SK-N-SH treated with all-trans-retinoic acid at 6 μM for 48 hours (cell line): ENCODE measurements around the gene CAPN11.

Source experiments
- ATAC-seq: fragments of 200-7000 bp; cut with Tn5 transposase; 3 replicates; pipeline ENCODE4 v1.9.1; 2020; ENCODE audit warnings: mild to moderate bottlenecking, moderate library complexity
- ARNTL ChIP-seq: fragments of 450-650 bp; formaldehyde crosslinking; IDR thresholded peaks from 2 replicates; pipeline ENCODE4 v1.5.0; 2020; ENCODE audit warnings: low read depth, mild to moderate bottlenecking, moderate library complexity, borderline replicate concordance
- CSDC2 ChIP-seq: fragments of 250-450 bp; sonication (Bioruptor Pico); IDR thresholded peaks from 2 replicates; pipeline ENCODE4 v1.5.0; 2020; ENCODE audit warnings: mild to moderate bottlenecking, moderate library complexity
- CSRNP3 ChIP-seq: fragments of 250-450 bp; sonication (Bioruptor Pico); IDR thresholded peaks from 2 replicates; pipeline ENCODE4 v1.5.1; 2021; ENCODE audit warnings: mild to moderate bottlenecking, moderate library complexity
- ESRRG ChIP-seq: fragments of 250-450 bp; sonication (Bioruptor Pico); IDR thresholded peaks from 2 replicates; pipeline ENCODE4 v1.6.1; 2021; ENCODE audit warnings: mild to moderate bottlenecking
- OSR1 ChIP-seq: fragments of 250-450 bp; sonication (Bioruptor Pico); IDR thresholded peaks from 2 replicates; pipeline ENCODE4 v1.8.0; 2022; ENCODE audit warnings: moderate library complexity, mild to moderate bottlenecking, inconsistent platforms
- PATZ1 ChIP-seq: fragments of 250-450 bp; sonication (Bioruptor Pico); IDR thresholded peaks from 2 replicates; pipeline ENCODE4 v1.8.0; 2020; ENCODE audit warnings: mild to moderate bottlenecking, moderate library complexity, borderline replicate concordance
- PPARA ChIP-seq: fragments of 250-450 bp; sonication (Bioruptor Pico); IDR thresholded peaks from 2 replicates; pipeline ENCODE4 v1.5.0; 2020; ENCODE audit warnings: mild to moderate bottlenecking, borderline replicate concordance
- RARB ChIP-seq: fragments of 250-450 bp; sonication (Bioruptor Pico); IDR thresholded peaks from 2 replicates; pipeline ENCODE4 v1.8.0; 2021; ENCODE audit warnings: mild to moderate bottlenecking, moderate library complexity
- SNAI2 ChIP-seq: fragments of 250-450 bp; sonication (Bioruptor Pico); IDR thresholded peaks from 2 replicates; pipeline ENCODE4 v1.5.0; 2020; ENCODE audit warnings: mild to moderate bottlenecking, moderate library complexity
- TCF4 ChIP-seq: fragments of 250-450 bp; sonication (Bioruptor Pico); IDR thresholded peaks from 2 replicates; pipeline ENCODE4 v1.8.0; 2021; ENCODE audit warnings: mild to moderate bottlenecking, moderate library complexity, borderline replicate concordance
- TOX ChIP-seq: fragments of 250-450 bp; sonication (Bioruptor Pico); IDR thresholded peaks from 2 replicates; pipeline ENCODE4 v1.8.0; 2021; ENCODE audit warnings: mild to moderate bottlenecking, moderate library complexity, borderline replicate concordance
- ZFP3 ChIP-seq: fragments of 250-450 bp; sonication (Bioruptor Pico); IDR thresholded peaks from 2 replicates; pipeline ENCODE4 v1.5.0; 2020; ENCODE audit warnings: mild to moderate bottlenecking, moderate library complexity
- ZFP30 ChIP-seq: fragments of 450-650 bp; formaldehyde crosslinking; IDR thresholded peaks from 2 replicates; pipeline ENCODE4 v1.5.0; 2022; ENCODE audit warnings: mild to moderate bottlenecking, moderate library complexity
- ZNF70 ChIP-seq: fragments of 450-650 bp; formaldehyde crosslinking; IDR thresholded peaks from 2 replicates; pipeline ENCODE4 v1.5.0; 2020; ENCODE audit warnings: mild to moderate bottlenecking, moderate library complexity
- ZNF8 ChIP-seq: fragments of 450-650 bp; formaldehyde crosslinking; IDR thresholded peaks from 2 replicates; pipeline ENCODE4 v1.5.0; 2020; ENCODE audit warnings: mild to moderate bottlenecking, moderate library complexity
- TF ChIP-seq, protein P1 (sequence below): fragments of 250-450 bp; sonication (Bioruptor Pico); IDR thresholded peaks from 2 replicates; pipeline ENCODE4 v1.5.0; 2020; ENCODE audit warnings: mild to moderate bottlenecking, moderate library complexity
- TF ChIP-seq, protein P2 (sequence below): fragments of 250-450 bp; sonication (Bioruptor Pico); IDR thresholded peaks from 2 replicates; pipeline ENCODE4 v1.8.0; 2021; ENCODE audit warnings: low read depth, mild to moderate bottlenecking, moderate library complexity, borderline replicate concordance

CAPN11 gene

GRCh38 chr6:44133981-44134711, 24.5 kb upstream of the CAPN11 start:
- ATAC-seq, result no peak
- TF ChIP-seq, protein P1, sequence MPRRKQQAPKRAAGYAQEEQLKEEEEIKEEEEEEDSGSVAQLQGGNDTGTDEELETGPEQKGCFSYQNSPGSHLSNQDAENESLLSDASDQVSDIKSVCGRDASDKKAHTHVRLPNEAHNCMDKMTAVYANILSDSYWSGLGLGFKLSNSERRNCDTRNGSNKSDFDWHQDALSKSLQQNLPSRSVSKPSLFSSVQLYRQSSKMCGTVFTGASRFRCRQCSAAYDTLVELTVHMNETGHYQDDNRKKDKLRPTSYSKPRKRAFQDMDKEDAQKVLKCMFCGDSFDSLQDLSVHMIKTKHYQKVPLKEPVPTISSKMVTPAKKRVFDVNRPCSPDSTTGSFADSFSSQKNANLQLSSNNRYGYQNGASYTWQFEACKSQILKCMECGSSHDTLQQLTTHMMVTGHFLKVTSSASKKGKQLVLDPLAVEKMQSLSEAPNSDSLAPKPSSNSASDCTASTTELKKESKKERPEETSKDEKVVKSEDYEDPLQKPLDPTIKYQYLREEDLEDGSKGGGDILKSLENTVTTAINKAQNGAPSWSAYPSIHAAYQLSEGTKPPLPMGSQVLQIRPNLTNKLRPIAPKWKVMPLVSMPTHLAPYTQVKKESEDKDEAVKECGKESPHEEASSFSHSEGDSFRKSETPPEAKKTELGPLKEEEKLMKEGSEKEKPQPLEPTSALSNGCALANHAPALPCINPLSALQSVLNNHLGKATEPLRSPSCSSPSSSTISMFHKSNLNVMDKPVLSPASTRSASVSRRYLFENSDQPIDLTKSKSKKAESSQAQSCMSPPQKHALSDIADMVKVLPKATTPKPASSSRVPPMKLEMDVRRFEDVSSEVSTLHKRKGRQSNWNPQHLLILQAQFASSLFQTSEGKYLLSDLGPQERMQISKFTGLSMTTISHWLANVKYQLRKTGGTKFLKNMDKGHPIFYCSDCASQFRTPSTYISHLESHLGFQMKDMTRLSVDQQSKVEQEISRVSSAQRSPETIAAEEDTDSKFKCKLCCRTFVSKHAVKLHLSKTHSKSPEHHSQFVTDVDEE (CRISPR knock-in tag), result no peak
- no peak for TF ChIP-seq ZFP30 (CRISPR knock-in tag)
- TF ChIP-seq TCF4 (CRISPR knock-in tag), result no peak
- TF ChIP-seq ZNF70, result no peak
- TF ChIP-seq PPARA (CRISPR knock-in tag), result no peak
- no peak for TF ChIP-seq ZNF8 (CRISPR knock-in tag)
- TF ChIP-seq ARNTL (CRISPR knock-in tag), result no peak

DNA sequence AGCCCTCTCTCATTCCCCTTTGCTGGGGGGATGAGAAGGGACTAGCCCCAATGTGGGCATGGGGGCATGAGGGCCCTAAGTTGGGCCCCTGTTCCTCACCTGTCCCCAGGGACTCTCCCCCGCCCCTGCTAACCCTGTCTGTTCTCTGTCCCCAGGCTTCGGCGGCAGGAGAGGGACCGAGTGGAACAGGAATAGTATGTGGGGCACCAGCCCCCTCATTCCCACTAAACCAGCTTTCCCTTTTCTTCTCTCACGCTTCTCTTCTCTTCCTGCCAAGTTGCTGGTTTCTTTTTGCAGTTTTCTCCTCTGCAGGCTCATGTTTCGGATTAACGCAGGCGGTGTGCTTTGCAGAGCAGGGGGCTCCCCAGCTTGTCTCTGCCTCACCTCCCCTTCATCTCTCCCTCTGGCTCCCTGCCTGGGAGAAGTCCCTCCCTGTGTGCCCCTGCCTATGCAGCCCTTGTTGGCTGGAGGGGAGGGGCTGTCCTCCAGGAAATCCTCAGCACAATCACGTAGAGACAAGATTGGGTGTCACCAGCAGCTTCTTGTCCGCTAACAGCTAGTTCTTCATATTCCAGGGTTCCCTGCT, 23.4 kb upstream of the CAPN11 start:
- TF ChIP-seq, protein P2, sequence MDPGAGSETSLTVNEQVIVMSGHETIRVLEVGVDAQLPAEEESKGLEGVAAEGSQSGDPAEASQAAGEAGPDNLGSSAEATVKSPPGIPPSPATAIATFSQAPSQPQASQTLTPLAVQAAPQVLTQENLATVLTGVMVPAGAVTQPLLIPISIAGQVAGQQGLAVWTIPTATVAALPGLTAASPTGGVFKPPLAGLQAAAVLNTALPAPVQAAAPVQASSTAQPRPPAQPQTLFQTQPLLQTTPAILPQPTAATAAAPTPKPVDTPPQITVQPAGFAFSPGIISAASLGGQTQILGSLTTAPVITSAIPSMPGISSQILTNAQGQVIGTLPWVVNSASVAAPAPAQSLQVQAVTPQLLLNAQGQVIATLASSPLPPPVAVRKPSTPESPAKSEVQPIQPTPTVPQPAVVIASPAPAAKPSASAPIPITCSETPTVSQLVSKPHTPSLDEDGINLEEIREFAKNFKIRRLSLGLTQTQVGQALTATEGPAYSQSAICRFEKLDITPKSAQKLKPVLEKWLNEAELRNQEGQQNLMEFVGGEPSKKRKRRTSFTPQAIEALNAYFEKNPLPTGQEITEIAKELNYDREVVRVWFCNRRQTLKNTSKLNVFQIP (CRISPR knock-in tag), result no peak
- TF ChIP-seq ZNF70, result no peak
- TF ChIP-seq TOX (CRISPR knock-in tag), result no peak
- no peak for TF ChIP-seq CSDC2 (CRISPR knock-in tag)
- no peak for TF ChIP-seq PATZ1 (CRISPR knock-in tag)
- TF ChIP-seq ZNF8 (CRISPR knock-in tag), result no peak
- no peak for TF ChIP-seq CSRNP3 (CRISPR knock-in tag)
- no peak for TF ChIP-seq SNAI2 (CRISPR knock-in tag)
- TF ChIP-seq ARNTL (CRISPR knock-in tag), result no peak
- no peak for TF ChIP-seq OSR1 (CRISPR knock-in tag)
- no peak for TF ChIP-seq ZFP3 (CRISPR knock-in tag)
- TF ChIP-seq ESRRG (CRISPR knock-in tag), result no peak
- ATAC-seq, result no peak

DNA sequence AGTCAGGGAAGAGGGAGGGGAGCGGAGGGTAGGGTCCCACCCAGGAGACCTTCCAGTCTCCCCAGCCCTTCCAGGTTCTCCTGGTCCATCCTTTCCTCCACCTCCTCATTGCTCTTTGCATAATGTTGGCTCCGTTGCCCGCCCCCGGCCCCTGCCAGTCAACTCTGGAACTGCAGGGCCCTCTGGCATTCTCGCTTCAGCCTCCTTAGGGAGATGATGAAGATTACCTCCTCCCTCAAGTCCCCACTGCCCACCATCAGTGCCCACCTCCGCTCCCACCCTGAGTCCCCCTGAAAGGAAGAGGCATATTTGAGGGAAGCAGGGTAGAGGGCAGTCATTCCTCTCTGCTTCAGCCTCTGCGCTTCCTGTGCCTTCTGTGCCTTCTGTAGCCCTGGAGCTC, 22.7 kb upstream of the CAPN11 start:
- TF ChIP-seq ARNTL (CRISPR knock-in tag), result no peak
- TF ChIP-seq, protein P2 (CRISPR knock-in tag), result no peak
- TF ChIP-seq SNAI2 (CRISPR knock-in tag), result no peak
- TF ChIP-seq OSR1 (CRISPR knock-in tag), result no peak
- no peak for TF ChIP-seq PPARA (CRISPR knock-in tag)
- TF ChIP-seq PATZ1 (CRISPR knock-in tag), result no peak
- no peak for TF ChIP-seq CSRNP3 (CRISPR knock-in tag)
- TF ChIP-seq RARB (CRISPR knock-in tag), result no peak
- TF ChIP-seq ESRRG (CRISPR knock-in tag), result no peak
- TF ChIP-seq ZNF70, result no peak
- TF ChIP-seq, all 23 proteins: peak for 0
- no peak for ATAC-seq
